Mesendoderm (in vitro differentiated cells): ENCODE data around the gene SLC22A3.
"Not testable (repeated sequence)": the region's sequence is repeated elsewhere in the genome, so short reads cannot be mapped to it uniquely, and the experiment has no call there.

Experiments
- DNase-seq: peaks from one replicate; pipeline ENCODE4 v3.0.0; 2013
- H2AK5ac ChIP-seq: 2 replicates; pipeline ENCODE4 v1.6.1; 2013; ENCODE audit warnings: low read length, inconsistent platforms
- H2BK120ac ChIP-seq: 2 replicates; pipeline ENCODE4 v1.6.1; 2013; ENCODE audit warnings: low read depth, mild to moderate bottlenecking, low read length, moderate library complexity, mixed read lengths
- H2BK15ac ChIP-seq: replicated peaks from 2 replicates; pipeline ENCODE4 v1.6.1; 2013; ENCODE audit warnings: low read depth, mild to moderate bottlenecking, moderate library complexity
- H2BK5ac ChIP-seq: 2 replicates; pipeline ENCODE4 v1.6.1; 2013; ENCODE audit warnings: low read length, inconsistent platforms
- H3K18ac ChIP-seq: 2 replicates; pipeline ENCODE4 v1.6.1; 2013; ENCODE audit warnings: mild to moderate bottlenecking, low read length, mixed read lengths
- H3K23ac ChIP-seq: one replicate; pipeline ENCODE4 v1.6.1; 2013; ENCODE audit warnings: low read length
- H3K27ac ChIP-seq: 2 replicates; pipeline ENCODE4 v1.5.1; 2013; ENCODE audit warnings: low read depth, mild to moderate bottlenecking, inconsistent platforms, low read length, moderate library complexity
- H3K27me3 ChIP-seq: 2 replicates; pipeline ENCODE4 v1.6.1; 2013; ENCODE audit warnings: low read length, control low read depth, mild to moderate bottlenecking, inconsistent platforms; ENCODE audit not compliant: insufficient read depth, poor library complexity
- H3K36me3 ChIP-seq: 2 replicates; pipeline ENCODE4 v1.6.1; 2013; ENCODE audit warnings: low read length, inconsistent platforms; ENCODE audit not compliant: control insufficient read depth, insufficient read depth
- H3K4ac ChIP-seq: one replicate; pipeline ENCODE4 v1.6.1; 2013; ENCODE audit warnings: low read depth, mild to moderate bottlenecking, low read length, moderate library complexity
- H3K4me1 ChIP-seq: 2 replicates; pipeline ENCODE4 v1.6.1; 2013; ENCODE audit warnings: low read depth, low read length, inconsistent platforms; ENCODE audit not compliant: control insufficient read depth
- H3K4me2 ChIP-seq: 2 replicates; pipeline ENCODE4 v1.6.1; 2013; ENCODE audit warnings: low read length
- H3K4me3 ChIP-seq: 2 replicates; pipeline ENCODE4 v1.5.1; 2013; ENCODE audit warnings: mild to moderate bottlenecking, low read length
- H3K56ac ChIP-seq: one replicate; pipeline ENCODE4 v1.6.1; 2013; ENCODE audit warnings: low read length
- H3K79me1 ChIP-seq: 2 replicates; pipeline ENCODE4 v1.6.1; 2013; ENCODE audit warnings: low read length, inconsistent platforms
- H3K79me2 ChIP-seq: 2 replicates; pipeline ENCODE4 v1.6.1; 2013; ENCODE audit warnings: mild to moderate bottlenecking, low read length; ENCODE audit not compliant: control insufficient read depth, insufficient read depth
- H3K9ac ChIP-seq: 2 replicates; pipeline ENCODE4 v1.6.1; 2013; ENCODE audit warnings: low read length, inconsistent platforms
- H4K5ac ChIP-seq: one replicate; pipeline ENCODE4 v1.6.1; 2013; ENCODE audit warnings: low read length
- H4K8ac ChIP-seq: one replicate; pipeline ENCODE4 v1.6.1; 2013; ENCODE audit warnings: low read depth, mild to moderate bottlenecking, control low read depth, low read length, moderate library complexity
- WGBS: extraction: QIAGEN DNeasy Blood & Tissue Kit; methylation state at CpG from one replicate; pipeline ENCODE4 v1.1.7; 2013; ENCODE audit warnings: low lambda C conversion rate, missing lambda C conversion rate; ENCODE audit not compliant: insufficient coverage; ENCODE audit errors: extremely low coverage; 5-methylcytosine and 5-hydroxymethylcytosine counted together

SLC22A3 gene

GRCh38 chr6:160445130-160445529 lies 97.0 kb downstream of the SLC22A3 start:
- H2BK120ac ChIP-seq, result no peak overlapping the region
- no peak overlapping the region for H3K4me2 ChIP-seq
- H2BK5ac ChIP-seq, result no peak overlapping the region
- H4K8ac ChIP-seq, result no peak overlapping the region
- no peaks in the 10 kb centered on the region for H3K36me3 ChIP-seq
- no peak overlapping the region for H3K4me3 ChIP-seq
- no peak for DNase-seq
- no peak overlapping the region for H4K5ac ChIP-seq
- H3K79me1 ChIP-seq, result no peaks in the 10 kb centered on the region
- no peak overlapping the region for H2AK5ac ChIP-seq
- H3K27me3 ChIP-seq, result no peaks in the 10 kb centered on the region
- no peak overlapping the region for H3K9ac ChIP-seq
- no peaks in the 10 kb centered on the region for H3K4me1 ChIP-seq
- H3K79me2 ChIP-seq, result no peaks in the 10 kb centered on the region
- H3K23ac ChIP-seq, result no peak overlapping the region
- H2BK15ac ChIP-seq, result no peak overlapping the region
- no peak overlapping the region for H3K18ac ChIP-seq
- no CpG with 5 or more reads among the region's 2 CpGs for WGBS
- H3K56ac ChIP-seq, result no peak overlapping the region
- H3K27ac ChIP-seq, result no peak overlapping the region
- H3K4ac ChIP-seq, result no peak overlapping the region

GRCh38 chr6:160447350-160447749 lies 99.2 kb downstream of the SLC22A3 start:
- no peak overlapping the region for H2BK120ac ChIP-seq
- no peak overlapping the region for H3K9ac ChIP-seq
- no peak overlapping the region for H3K4me3 ChIP-seq
- no peak overlapping the region for H3K23ac ChIP-seq
- H2AK5ac ChIP-seq, result no peak overlapping the region
- no peak for DNase-seq
- no peak overlapping the region for H3K27ac ChIP-seq
- H2BK15ac ChIP-seq, result no peak overlapping the region
- no peak overlapping the region for H4K5ac ChIP-seq
- no peaks in the 10 kb centered on the region for H3K79me2 ChIP-seq
- no peak overlapping the region for H3K56ac ChIP-seq
- H3K36me3 ChIP-seq, result no peaks in the 10 kb centered on the region
- H3K4me1 ChIP-seq, result no peaks in the 10 kb centered on the region
- no peak overlapping the region for H4K8ac ChIP-seq
- H3K27me3 ChIP-seq, result no peaks in the 10 kb centered on the region
- no peak overlapping the region for H3K4ac ChIP-seq
- no peak overlapping the region for H3K4me2 ChIP-seq
- H3K79me1 ChIP-seq, result no peaks in the 10 kb centered on the region
- WGBS, result no CpG with 5 or more reads among the region's 4 CpGs
- no peak overlapping the region for H2BK5ac ChIP-seq
- H3K18ac ChIP-seq, result no peak overlapping the region

GRCh38 chr6:160449787-160450186 lies 101.6 kb downstream of the SLC22A3 start:
- not testable (repeated sequence) for H2BK5ac ChIP-seq, H2BK15ac ChIP-seq, H3K56ac ChIP-seq, H3K4me2 ChIP-seq, H3K23ac ChIP-seq, H3K79me2 ChIP-seq, H4K8ac ChIP-seq, H3K4me3 ChIP-seq, H3K27me3 ChIP-seq, H3K4me1 ChIP-seq, H3K9ac ChIP-seq, H3K4ac ChIP-seq, H2BK120ac ChIP-seq, H3K18ac ChIP-seq, H3K36me3 ChIP-seq, H3K27ac ChIP-seq, H2AK5ac ChIP-seq, DNase-seq, H3K79me1 ChIP-seq, H4K5ac ChIP-seq
- no CpG with 5 or more reads among the region's 4 CpGs for WGBS

GRCh38 chr6:160450849-160451248 lies 102.7 kb downstream of the SLC22A3 start:
- H3K79me1 ChIP-seq, result no peaks in the 10 kb centered on the region
- H2AK5ac ChIP-seq, result no peak overlapping the region
- no peak overlapping the region for H3K9ac ChIP-seq
- no peak overlapping the region for H3K56ac ChIP-seq
- no peak overlapping the region for H3K4me2 ChIP-seq
- H3K27me3 ChIP-seq, result no peaks in the 10 kb centered on the region
- no peak overlapping the region for H3K4me3 ChIP-seq
- DNase-seq, result no peak
- no peaks in the 10 kb centered on the region for H3K79me2 ChIP-seq
- H3K36me3 ChIP-seq, result no peaks in the 10 kb centered on the region
- no peak overlapping the region for H4K8ac ChIP-seq
- H3K23ac ChIP-seq, result no peak overlapping the region
- no peak overlapping the region for H2BK15ac ChIP-seq
- no peak overlapping the region for H3K27ac ChIP-seq
- H3K4ac ChIP-seq, result no peak overlapping the region
- H3K18ac ChIP-seq, result no peak overlapping the region
- no peak overlapping the region for H2BK5ac ChIP-seq
- H2BK120ac ChIP-seq, result no peak overlapping the region
- WGBS, result no CpG with 5 or more reads among the region's 5 CpGs
- H3K4me1 ChIP-seq, result no peaks in the 10 kb centered on the region
- no peak overlapping the region for H4K5ac ChIP-seq

GRCh38 chr6:160454303-160454702 lies 106.1 kb downstream of the SLC22A3 start:
- H2BK15ac ChIP-seq, result no peak overlapping the region
- 100% methylated on average over 2 of the region's 6 CpGs for WGBS
- H4K5ac ChIP-seq, result no peak overlapping the region
- H3K4me1 ChIP-seq, result no peaks in the 10 kb centered on the region
- H3K18ac ChIP-seq, result no peak overlapping the region
- no peak overlapping the region for H3K27ac ChIP-seq
- H3K56ac ChIP-seq, result no peak overlapping the region
- no peak overlapping the region for H3K4me3 ChIP-seq
- no peak overlapping the region for H3K23ac ChIP-seq
- no peaks in the 10 kb centered on the region for H3K79me2 ChIP-seq
- no peak for DNase-seq
- no peak overlapping the region for H2BK5ac ChIP-seq
- no peak overlapping the region for H3K4me2 ChIP-seq
- no peak overlapping the region for H2AK5ac ChIP-seq
- H3K9ac ChIP-seq, result no peak overlapping the region
- no peak overlapping the region for H4K8ac ChIP-seq
- H3K27me3 ChIP-seq, result no peaks in the 10 kb centered on the region
- H3K36me3 ChIP-seq, result no peaks in the 10 kb centered on the region
- no peak overlapping the region for H3K4ac ChIP-seq
- no peak overlapping the region for H2BK120ac ChIP-seq
- no peaks in the 10 kb centered on the region for H3K79me1 ChIP-seq

- Histone ChIP-seq H3K9ac (no peak overlapping the region), H2BK5ac (no peak overlapping the region), H3K4me3 (no peak overlapping the region), H4K5ac (no peak overlapping the region), H3K18ac (no peak overlapping the region), H3K27me3 (no peaks in the 10 kb centered on the region), H3K4me1 (no peaks in the 10 kb centered on the region), H2BK15ac (no peak overlapping the region), H3K23ac (no peak overlapping the region), H3K27ac (no peak overlapping the region), H3K56ac (no peak overlapping the region), H3K79me2 (no peaks in the 10 kb centered on the region), H3K79me1 (no peaks in the 10 kb centered on the region), H2BK120ac (no peak overlapping the region), H3K4me2 (no peak overlapping the region), H2AK5ac (no peak overlapping the region), H4K8ac (no peak overlapping the region), H3K36me3 (no peaks in the 10 kb centered on the region), H3K4ac (no peak overlapping the region)
- WGBS, result no CpG with 5 or more reads among the region's 6 CpGs
- no peak for DNase-seq
Observed at GRCh38 chr6:160455081-160455480, 106.9 kb downstream of the SLC22A3 start.
